Activated B cell treated with CpG ODN at 0.5 μM for 24 hours (primary cell): ENCODE data around the gene ELL. TPM values are rescaled to one million over a fixed set of nuclear protein-coding genes. Genes with fewer than 3 reads are reported as not detected.

Experiments used
- ATAC-seq: fragments of 200-7000 bp; cut with Tn5 transposase; one replicate; pipeline ENCODE4 v1.10.0; 2021; ENCODE audit warnings: low read depth, mild to moderate bottlenecking, moderate library complexity
- CTCF ChIA-PET: fragments of 350-600 bp; sonication (Branson Sonifier 250); formaldehyde crosslinking; loops from one replicate; lab custom pipeline; 2021; ENCODE audit warnings: antibody characterized with exemption; lab: Charles Lee
- POLR2A ChIA-PET: fragments of 350-600 bp; sonication (Branson Sonifier 250); formaldehyde crosslinking; loops from one replicate; lab custom pipeline; 2021; ENCODE audit warnings: antibody characterized with exemption; lab: Charles Lee
- DNase-seq: peaks from one replicate; pipeline ENCODE4 v3.0.0; 2022
- H3K27ac Mint-ChIP-seq: one replicate; pipeline ENCODE4 v1.8.0; 2020; ENCODE audit warnings: mixed read lengths
- H3K27me3 Mint-ChIP-seq: one replicate; pipeline ENCODE4 v1.8.0; 2021; ENCODE audit warnings: mixed read lengths
- H3K36me3 Mint-ChIP-seq: one replicate; pipeline ENCODE4 v1.8.0; 2021; ENCODE audit warnings: low read depth, mixed read lengths
- H3K4me1 Mint-ChIP-seq: one replicate; pipeline ENCODE4 v1.8.0; 2021; ENCODE audit warnings: mixed read lengths
- H3K4me3 Mint-ChIP-seq: one replicate; pipeline ENCODE4 v1.8.0; 2020; ENCODE audit warnings: mild to moderate bottlenecking, mixed read lengths
- H3K9me3 Mint-ChIP-seq: one replicate; pipeline ENCODE4 v1.8.0; 2020; ENCODE audit warnings: mixed read lengths
- intact Hi-C: fragments of 100-400 bp; cut with micrococcal nuclease; formaldehyde crosslinking; loops from one replicate; pipeline ENCODE4 v1.15.1; 2024
- total RNA-seq: library from RNA; stranded (reverse); gene quantifications from 2 replicates; pipeline ENCODE4 v1.2.3, GENCODE V29; 2022
- TF ChIP-seq, protein P1 (sequence below): fragments of 200-600 bp; IDR thresholded peaks from one replicate; pipeline ENCODE4 v1.8.0; 2022; ENCODE audit warnings: antibody characterized with exemption, mild to moderate bottlenecking

The ELL gene
- total RNA-seq, 1 donor from 2014 or later: 32.6 TPM

DNA sequence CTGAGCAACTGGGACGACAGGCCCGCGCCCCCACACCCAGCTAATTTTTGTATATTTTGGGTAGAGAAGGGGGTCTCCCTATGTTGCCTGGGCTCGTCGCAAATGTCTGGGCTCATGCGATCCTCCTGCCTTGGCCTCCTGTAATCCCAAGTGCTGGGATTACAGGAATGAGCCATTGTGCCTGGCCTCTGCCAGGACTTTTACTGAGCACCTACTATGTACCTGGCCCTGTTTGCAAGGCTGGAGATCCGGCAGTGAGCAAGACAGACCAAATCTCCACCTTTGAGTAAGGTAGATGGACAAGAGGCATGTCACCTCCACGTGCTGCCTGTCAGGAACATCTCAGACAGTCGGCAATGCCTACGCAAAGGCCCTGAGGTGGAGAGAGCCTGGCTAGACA lies 14.6 kb upstream of the ELL start:
- H3K4me3 Mint-ChIP-seq: no peak overlapping the region
- H3K27ac Mint-ChIP-seq: no peak overlapping the region

DNA sequence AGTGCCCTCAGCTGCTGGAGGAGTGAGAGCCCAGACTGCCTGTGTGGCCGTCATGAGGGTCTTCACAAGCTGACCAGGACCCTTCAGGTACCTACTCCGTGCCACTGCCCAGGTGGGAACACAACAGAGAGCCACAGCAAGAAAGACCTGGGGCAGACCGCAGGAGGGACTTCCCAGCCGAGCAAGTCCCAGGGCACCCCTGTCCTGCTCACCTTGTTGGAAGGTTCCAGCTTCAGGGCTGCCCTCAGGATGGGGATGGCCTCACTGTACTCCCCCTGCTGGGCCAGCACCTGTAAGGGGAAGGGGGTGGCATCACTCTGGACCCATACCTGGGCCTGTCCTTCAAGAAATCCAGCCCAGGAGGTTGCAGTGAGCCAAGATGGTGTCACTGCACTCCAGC lies 11.2 kb upstream of the ELL start:
- ChIA-PET POLR2A (no interaction called here), CTCF (no interaction called here)
- Mint-ChIP-seq H3K4me1 (no peaks in the 10 kb centered on the region), H3K36me3 (peaks cover 39% of the 10 kb centered on the region), H3K27me3 (no peaks in the 10 kb centered on the region), H3K4me3 (no peak overlapping the region), H3K9me3 (no peaks in the 10 kb centered on the region), H3K27ac (no peak overlapping the region)
- TF ChIP-seq, protein P1, sequence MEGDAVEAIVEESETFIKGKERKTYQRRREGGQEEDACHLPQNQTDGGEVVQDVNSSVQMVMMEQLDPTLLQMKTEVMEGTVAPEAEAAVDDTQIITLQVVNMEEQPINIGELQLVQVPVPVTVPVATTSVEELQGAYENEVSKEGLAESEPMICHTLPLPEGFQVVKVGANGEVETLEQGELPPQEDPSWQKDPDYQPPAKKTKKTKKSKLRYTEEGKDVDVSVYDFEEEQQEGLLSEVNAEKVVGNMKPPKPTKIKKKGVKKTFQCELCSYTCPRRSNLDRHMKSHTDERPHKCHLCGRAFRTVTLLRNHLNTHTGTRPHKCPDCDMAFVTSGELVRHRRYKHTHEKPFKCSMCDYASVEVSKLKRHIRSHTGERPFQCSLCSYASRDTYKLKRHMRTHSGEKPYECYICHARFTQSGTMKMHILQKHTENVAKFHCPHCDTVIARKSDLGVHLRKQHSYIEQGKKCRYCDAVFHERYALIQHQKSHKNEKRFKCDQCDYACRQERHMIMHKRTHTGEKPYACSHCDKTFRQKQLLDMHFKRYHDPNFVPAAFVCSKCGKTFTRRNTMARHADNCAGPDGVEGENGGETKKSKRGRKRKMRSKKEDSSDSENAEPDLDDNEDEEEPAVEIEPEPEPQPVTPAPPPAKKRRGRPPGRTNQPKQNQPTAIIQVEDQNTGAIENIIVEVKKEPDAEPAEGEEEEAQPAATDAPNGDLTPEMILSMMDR: no peak
- DNase-seq: no peak
- ATAC-seq: no peak
- intact Hi-C loops: no loop called here

More for the DNA sequence above, 14.6 kb upstream of the ELL start:
- Mint-ChIP-seq H3K36me3 (peaks cover 53% of the 10 kb centered on the region), H3K4me1 (peaks cover 3% of the 10 kb centered on the region), H3K9me3 (no peaks in the 10 kb centered on the region), H3K27me3 (no peaks in the 10 kb centered on the region)
- no peak for ATAC-seq
- TF ChIP-seq, protein P1: no peak
- DNase-seq: no peak
- intact Hi-C loops: no loop called here
- ChIA-PET CTCF (no interaction called here), POLR2A (no interaction called here)

DNA sequence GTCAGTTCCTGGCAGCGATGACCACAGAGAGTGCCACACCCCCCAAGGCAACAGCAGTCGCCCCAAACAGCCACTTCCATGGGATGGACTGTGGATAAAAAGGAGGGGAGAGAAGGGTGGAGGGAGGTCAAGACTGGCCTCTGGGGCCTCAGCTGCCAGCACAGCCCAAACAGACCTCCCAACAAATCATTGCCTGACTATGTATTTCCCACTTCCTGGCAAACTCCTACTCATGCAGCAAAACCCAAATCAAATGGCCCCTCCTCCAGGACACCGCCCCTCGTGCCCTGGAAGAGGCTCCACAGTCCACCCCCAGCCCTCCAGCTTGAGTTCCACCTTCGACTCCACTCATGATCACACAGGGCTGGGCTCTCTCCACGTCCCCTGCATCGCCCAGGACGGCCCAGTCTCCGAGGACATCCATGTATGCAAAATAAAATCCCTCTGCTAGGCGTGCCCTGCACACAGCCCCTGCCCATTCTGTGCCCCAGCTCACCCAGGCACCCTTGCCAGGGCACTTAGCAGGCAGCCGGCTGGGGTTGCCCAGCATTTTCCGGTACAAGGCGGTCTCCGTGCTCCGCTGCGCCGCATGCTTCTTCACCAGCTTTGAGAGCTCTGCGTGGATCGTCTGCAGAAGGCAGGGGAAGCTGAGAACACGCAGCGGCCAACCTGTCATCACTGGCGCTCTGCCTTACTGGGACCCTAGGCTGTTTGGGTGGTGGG lies 10.5 kb upstream of the ELL start:
- POLR2A ChIA-PET: no interaction called here
- Mint-ChIP-seq H3K27ac (no peak overlapping the region), H3K4me3 (no peak overlapping the region), H3K9me3 (no peaks in the 10 kb centered on the region), H3K27me3 (no peaks in the 10 kb centered on the region), H3K36me3 (peaks cover 36% of the 10 kb centered on the region), H3K4me1 (no peaks in the 10 kb centered on the region)
- CTCF ChIA-PET: no interaction called here
- DNase-seq (no peak), ATAC-seq (no peak)
- TF ChIP-seq, protein P1: no peak
- intact Hi-C loops: no loop called here

DNA sequence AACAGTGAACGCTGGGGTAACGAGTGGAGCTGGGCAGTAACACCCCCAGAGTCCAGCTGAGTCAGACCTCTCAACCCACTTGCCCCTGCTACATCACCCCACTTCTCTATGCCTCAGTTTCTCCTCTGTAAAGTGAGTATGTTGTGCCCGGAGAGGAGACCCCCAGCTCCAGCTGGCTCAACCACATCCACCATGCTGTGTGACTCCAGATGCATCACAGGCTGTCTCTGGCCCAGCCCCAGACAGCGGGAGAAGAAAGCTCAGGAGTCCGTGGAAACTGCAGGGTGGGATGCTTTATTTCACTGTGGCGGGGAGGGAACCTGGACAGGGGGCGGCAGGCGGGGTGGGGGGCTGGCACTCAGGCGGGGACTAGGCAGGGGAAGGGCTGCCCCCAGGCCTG lies 9.6 kb upstream of the ELL start:
- no peaks in the 10 kb centered on the region for H3K4me1 Mint-ChIP-seq
- H3K36me3 Mint-ChIP-seq: peaks cover 32% of the 10 kb centered on the region
- H3K9me3 Mint-ChIP-seq: no peaks in the 10 kb centered on the region
- ATAC-seq: no peak
- DNase-seq: no peak
- no peak overlapping the region for H3K4me3 Mint-ChIP-seq
- ChIA-PET POLR2A (no interaction called here), CTCF (no interaction called here)
- intact Hi-C loops: no loop called here
- no peaks in the 10 kb centered on the region for H3K27me3 Mint-ChIP-seq
- no peak overlapping the region for H3K27ac Mint-ChIP-seq
- TF ChIP-seq, protein P1: no peak

DNA sequence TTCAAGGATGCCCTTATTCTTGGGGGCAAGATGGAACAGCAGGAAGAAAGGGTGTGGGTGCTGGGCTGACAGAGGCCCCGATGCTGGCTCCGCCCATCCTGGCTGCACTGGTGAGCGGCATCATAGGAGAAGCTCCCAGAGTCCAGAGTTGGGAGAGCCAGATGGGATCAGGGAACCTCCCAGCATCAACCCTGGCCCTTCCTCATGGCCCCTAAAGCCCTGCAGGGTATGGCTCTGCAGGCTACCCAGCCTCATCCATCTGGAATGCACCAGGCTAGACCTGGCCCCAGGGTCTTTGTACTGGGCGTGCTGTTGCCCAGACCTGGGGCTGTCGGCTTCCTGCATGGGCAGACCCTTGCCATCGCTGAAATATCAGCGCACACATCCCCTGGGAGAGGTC lies 7.9 kb upstream of the ELL start:
- H3K4me3 Mint-ChIP-seq: no peak overlapping the region
- H3K36me3 Mint-ChIP-seq: peaks cover 22% of the 10 kb centered on the region
- H3K4me1 Mint-ChIP-seq: no peaks in the 10 kb centered on the region
- no peaks in the 10 kb centered on the region for H3K27me3 Mint-ChIP-seq
- intact Hi-C loops: no loop called here
- DNase-seq: no peak
- CTCF ChIA-PET: no interaction called here
- no peak for ATAC-seq
- POLR2A ChIA-PET: interaction anchor here (0.6 kb wide), 2 partner anchors 62 to 155 kb away, joined by 3 to 4 read pairs; no protein-coding TSS in a partner anchor
- H3K9me3 Mint-ChIP-seq: no peaks in the 10 kb centered on the region
- TF ChIP-seq, protein P1: no peak
- no peak overlapping the region for H3K27ac Mint-ChIP-seq
